H9 (cell line): ENCODE measurements around the gene RNF180. TPM values are rescaled to one million over a fixed set of nuclear protein-coding genes. Genes with fewer than 3 reads are reported as not detected.

Source experiments
- DNase-seq: peaks from one replicate; pipeline ENCODE4 v3.0.0-alpha.2; 2017
- H2AFZ ChIP-seq: one replicate; pipeline ENCODE4 v1.6.1; 2013; ENCODE audit warnings: mild to moderate bottlenecking, low read length, control low read depth, moderate library complexity
- H2AK5ac ChIP-seq: 2 replicates; pipeline ENCODE4 v1.6.1; 2013; ENCODE audit warnings: low read length, control low read depth, mixed read lengths; ENCODE audit not compliant: insufficient read length
- H2BK120ac ChIP-seq: one replicate; pipeline ENCODE4 v1.6.1; 2013; ENCODE audit warnings: low read depth, mild to moderate bottlenecking, low read length, control low read depth, inconsistent platforms; ENCODE audit not compliant: poor library complexity, severe bottlenecking
- H2BK12ac ChIP-seq: 2 replicates; pipeline ENCODE4 v1.6.1; 2013; ENCODE audit warnings: low read length, control low read depth, mixed read lengths, low read depth; ENCODE audit not compliant: insufficient read length
- H2BK15ac ChIP-seq: 2 replicates; pipeline ENCODE4 v1.6.1; 2013; ENCODE audit warnings: low read depth, low read length, control low read depth
- H2BK20ac ChIP-seq: one replicate; pipeline ENCODE4 v1.6.1; 2013; ENCODE audit warnings: low read depth, mild to moderate bottlenecking, low read length, control low read depth, inconsistent platforms; ENCODE audit not compliant: poor library complexity, severe bottlenecking
- H2BK5ac ChIP-seq: 2 replicates; pipeline ENCODE4 v1.6.1; 2013; ENCODE audit warnings: low read length, control low read depth, mixed read lengths; ENCODE audit not compliant: insufficient read length
- H3K14ac ChIP-seq: 2 replicates; pipeline ENCODE4 v1.6.1; 2013; ENCODE audit warnings: low read length, control low read depth; ENCODE audit not compliant: insufficient read depth
- H3K18ac ChIP-seq: 2 replicates; pipeline ENCODE4 v1.6.1; 2013; ENCODE audit warnings: low read depth, mild to moderate bottlenecking, mixed read lengths, low read length, control low read depth; ENCODE audit not compliant: insufficient read length
- H3K23ac ChIP-seq: 2 replicates; pipeline ENCODE4 v1.6.1; 2013; ENCODE audit warnings: low read length, control low read depth, mixed read lengths, low read depth; ENCODE audit not compliant: insufficient read length
- H3K23me2 ChIP-seq: 2 replicates; pipeline ENCODE4 v1.6.1; 2013; ENCODE audit warnings: low read depth, mild to moderate bottlenecking, mixed read lengths, low read length, control low read depth; ENCODE audit not compliant: insufficient read length, poor library complexity, severe bottlenecking
- H3K27ac ChIP-seq: 2 replicates; pipeline ENCODE4 v1.5.1; 2013; ENCODE audit warnings: low read length, control low read depth, mixed read lengths, low read depth; ENCODE audit not compliant: insufficient read length
- H3K27me3 ChIP-seq: 2 replicates; pipeline ENCODE4 v1.6.1; 2013; ENCODE audit warnings: low read length, control low read depth, inconsistent platforms; ENCODE audit not compliant: insufficient read depth
- H3K4ac ChIP-seq: 2 replicates; pipeline ENCODE4 v1.6.1; 2013; ENCODE audit warnings: low read depth, mild to moderate bottlenecking, control low read depth, inconsistent platforms, low read length, moderate library complexity
- H3K4me1 ChIP-seq: 2 replicates; pipeline ENCODE4 v1.6.1; 2013; ENCODE audit warnings: low read length, control low read depth, inconsistent platforms; ENCODE audit not compliant: insufficient read depth
- H3K4me2 ChIP-seq: 2 replicates; pipeline ENCODE4 v1.6.1; 2013; ENCODE audit warnings: low read length, control low read depth, mixed read lengths; ENCODE audit not compliant: insufficient read length, insufficient read depth
- H3K56ac ChIP-seq: 2 replicates; pipeline ENCODE4 v1.6.1; 2013; ENCODE audit warnings: low read depth, mild to moderate bottlenecking, mixed read lengths, low read length, control low read depth; ENCODE audit not compliant: insufficient read length
- H3K79me1 ChIP-seq: 2 replicates; pipeline ENCODE4 v1.6.1; 2013; ENCODE audit warnings: low read depth, mild to moderate bottlenecking, moderate library complexity, low read length, control low read depth, inconsistent platforms; ENCODE audit not compliant: insufficient read depth, poor library complexity, severe bottlenecking
- H3K79me2 ChIP-seq: 2 replicates; pipeline ENCODE4 v1.6.1; 2013; ENCODE audit warnings: low read length, control low read depth, inconsistent platforms; ENCODE audit not compliant: insufficient read depth
- H3K9ac ChIP-seq: 2 replicates; pipeline ENCODE4 v1.6.1; 2013; ENCODE audit warnings: low read length, control low read depth, mixed read lengths; ENCODE audit not compliant: insufficient read length; ENCODE audit errors: extremely low read depth
- H3K9me3 ChIP-seq: one replicate; pipeline ENCODE4 v1.6.1; 2013; ENCODE audit warnings: low read depth, low read length, inconsistent platforms; ENCODE audit not compliant: control insufficient read depth
- H3T11ph ChIP-seq: one replicate; pipeline ENCODE4 v1.6.1; 2013; ENCODE audit warnings: mild to moderate bottlenecking, low read length, control low read depth, inconsistent platforms
- H4K20me1 ChIP-seq: one replicate; pipeline ENCODE4 v1.6.1; 2013; ENCODE audit not compliant: control insufficient read depth, insufficient read length, insufficient read depth
- H4K5ac ChIP-seq: 2 replicates; pipeline ENCODE4 v1.6.1; 2013; ENCODE audit warnings: low read depth, mild to moderate bottlenecking, mixed read lengths, low read length, control low read depth; ENCODE audit not compliant: insufficient read length
- H4K8ac ChIP-seq: replicated peaks from 2 replicates; pipeline ENCODE4 v1.6.1; 2013; ENCODE audit warnings: low read length, control low read depth, mixed read lengths, low read depth; ENCODE audit not compliant: insufficient read length
- H4K91ac ChIP-seq: 2 replicates; pipeline ENCODE4 v1.6.1; 2013; ENCODE audit warnings: low read depth, mild to moderate bottlenecking, moderate library complexity, mixed read lengths, low read length, control low read depth; ENCODE audit not compliant: insufficient read length
- H3K27ac Mint-ChIP-seq, 3 experiments: 2 replicates in 2 of 3; 3 replicates in 1 of 3; pipeline ENCODE4 v1.8.0; 2020 to 2021; ENCODE audit warnings: mixed read lengths in 3 of 3, mild to moderate bottlenecking in 1 of 3, moderate library complexity in 1 of 3
- H3K27me3 Mint-ChIP-seq: 2 replicates; pipeline ENCODE4 v1.8.0; 2021; ENCODE audit warnings: low read depth, mild to moderate bottlenecking, moderate library complexity, mixed read lengths
- H3K36me3 Mint-ChIP-seq, 3 experiments: 2 replicates in 2 of 3; 3 replicates in 1 of 3; pipeline ENCODE4 v1.8.0; 2020 to 2021; ENCODE audit warnings: low read depth in 3 of 3, mixed read lengths in 3 of 3; ENCODE audit not compliant: insufficient read depth in 1 of 3
- H3K4me1 Mint-ChIP-seq, 2 experiments: 2 replicates each; pipeline ENCODE4 v1.8.0; 2020; ENCODE audit warnings: mixed read lengths in 2 of 2
- H3K4me3 Mint-ChIP-seq, 2 experiments: 2 replicates in 1 of 2; 3 replicates in 1 of 2; pipeline ENCODE4 v1.8.0; 2020 to 2021; ENCODE audit warnings: mild to moderate bottlenecking in 2 of 2, mixed read lengths in 2 of 2, moderate library complexity in 1 of 2
- H3K9me3 Mint-ChIP-seq, 2 experiments: 2 replicates in 1 of 2; 3 replicates in 1 of 2; pipeline ENCODE4 v1.8.0; 2020; ENCODE audit warnings: mild to moderate bottlenecking in 2 of 2, mixed read lengths in 2 of 2, moderate library complexity in 1 of 2
- CTCF ChIP-seq: fragments of 200-600 bp; sonication (generic); conservative IDR thresholded peaks from 3 replicates; pipeline ENCODE4 v1.8.0; 2021; ENCODE audit warnings: antibody characterized with exemption, mild to moderate bottlenecking
- WGBS: extraction: QIAGEN DNeasy Blood & Tissue Kit; methylation state at CpG from one replicate; pipeline ENCODE4 v1.1.7; 2013; ENCODE audit warnings: missing lambda C conversion rate, low lambda C conversion rate, mixed read lengths; ENCODE audit not compliant: insufficient read length; ENCODE audit errors: extremely low coverage; 5-methylcytosine and 5-hydroxymethylcytosine counted together
- total RNA-seq: library from RNA; stranded (reverse); gene quantifications from 2 replicates; pipeline ENCODE4 v1.2.1, GENCODE V29; 2021

The RNF180 gene
- total RNA-seq, 1 experiment from 2014 or later = 2.5 TPM

- no CpG with 5 or more reads among the region's 1 CpG for WGBS
- Mint-ChIP-seq H3K27me3 (no peaks in the 10 kb centered on the region), H3K27ac (no peak overlapping the region), H3K4me3 (no peak overlapping the region), H3K4me1 (no peaks in the 10 kb centered on the region), H3K36me3 (peaks cover 0 to 10% (median 6%) of the 10 kb centered on the region in 3 experiments; a peak in 4 of 7 replicates), H3K9me3 (peaks cover 0 to 6% of the 10 kb centered on the region in 2 experiments; a peak in 2 of 5 replicates)
- H3K79me2 ChIP-seq = no peaks in the 10 kb centered on the region
- no peak overlapping the region for H3K23ac ChIP-seq
- H3K4me1 ChIP-seq = no peaks in the 10 kb centered on the region
- H3K56ac ChIP-seq = no peak overlapping the region
- no peak overlapping the region for H3T11ph ChIP-seq
- no peak overlapping the region for H2BK120ac ChIP-seq
- H3K14ac ChIP-seq = no peak overlapping the region
- no peaks in the 10 kb centered on the region for H3K9me3 ChIP-seq
- no peak overlapping the region for H2AFZ ChIP-seq
- no peak for TF ChIP-seq CTCF
- H3K9ac ChIP-seq = no peak overlapping the region
- no peak overlapping the region for H4K5ac ChIP-seq
- H3K27me3 ChIP-seq = no peaks in the 10 kb centered on the region
- no peak overlapping the region for H2BK15ac ChIP-seq
- no peak overlapping the region for H3K4ac ChIP-seq
- no peak overlapping the region for H2BK12ac ChIP-seq
- H4K20me1 ChIP-seq = no peaks in the 10 kb centered on the region
- no peak overlapping the region for H4K91ac ChIP-seq
- no peak overlapping the region for H2BK5ac ChIP-seq
- H3K79me1 ChIP-seq = no peaks in the 10 kb centered on the region
- H2BK20ac ChIP-seq = no peak overlapping the region
- H3K4me2 ChIP-seq = no peak overlapping the region
- no peak overlapping the region for H3K27ac ChIP-seq
- H3K18ac ChIP-seq = no peak overlapping the region
- no peaks in the 10 kb centered on the region for H3K23me2 ChIP-seq
- H4K8ac ChIP-seq = no peak overlapping the region
- H2AK5ac ChIP-seq = no peak overlapping the region
- no peak for DNase-seq
Observed at GRCh38 chr5:64323591-64323990, 157.9 kb downstream of the RNF180 start.
